ENCODE data around the gene C2CD4D. TPM values are rescaled to one million over a fixed set of nuclear protein-coding genes. Genes with fewer than 3 reads are reported as not detected.

Gene C2CD4D
- total RNA-seq, 1 experiment from 2014 or later: 1.4 TPM

DNA sequence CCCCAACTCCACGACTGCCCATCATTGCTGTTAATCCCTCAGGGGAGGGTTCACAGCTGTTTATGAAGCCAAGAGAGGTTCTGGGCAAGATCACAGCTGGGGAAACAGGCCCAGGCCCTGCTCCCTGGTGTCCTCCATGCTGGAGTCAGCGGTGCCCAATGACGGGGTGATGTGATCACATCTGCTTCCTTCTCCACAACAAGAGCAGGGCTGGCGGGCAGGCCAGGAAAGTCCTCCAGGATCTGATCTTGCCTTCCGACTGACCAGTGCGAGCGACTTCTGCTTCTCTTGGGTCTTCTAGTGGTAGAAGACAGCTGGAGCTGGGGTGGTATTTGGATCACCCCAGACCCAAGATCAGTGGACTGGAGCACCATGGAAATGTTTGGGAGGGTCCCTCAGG, 33.5 kb downstream of the C2CD4D start:
- Histone ChIP-seq H3F3A (ENCODE audit: insufficient read depth, low read depth) (no peaks in the 10 kb centered on the region), H3K27ac (no peak overlapping the region), H4K20me1 (ENCODE audit: insufficient read depth) (no peaks in the 10 kb centered on the region), H3K4me2 (no peak overlapping the region), H3K27me3 (ENCODE audit: insufficient read depth, low read depth) (peaks cover 3% of the 10 kb centered on the region; the same call in 1 of the 2 replicates), H2AFZ (no peak overlapping the region), H3K9me2 (ENCODE audit: insufficient read depth) (no peaks in the 10 kb centered on the region), H3K79me2 (ENCODE audit: low read depth) (no peaks in the 10 kb centered on the region), H3K36me3 (ENCODE audit: low read depth) (no peaks in the 10 kb centered on the region), H3K4me1 (replicated peaks; ENCODE audit: insufficient read depth) (no peaks in the 10 kb centered on the region), H3K4me3 (no peak overlapping the region), H3K9me3 (ENCODE audit: insufficient read depth, low read depth) (no peaks in the 10 kb centered on the region)
- TF ChIP-seq, protein P1, sequence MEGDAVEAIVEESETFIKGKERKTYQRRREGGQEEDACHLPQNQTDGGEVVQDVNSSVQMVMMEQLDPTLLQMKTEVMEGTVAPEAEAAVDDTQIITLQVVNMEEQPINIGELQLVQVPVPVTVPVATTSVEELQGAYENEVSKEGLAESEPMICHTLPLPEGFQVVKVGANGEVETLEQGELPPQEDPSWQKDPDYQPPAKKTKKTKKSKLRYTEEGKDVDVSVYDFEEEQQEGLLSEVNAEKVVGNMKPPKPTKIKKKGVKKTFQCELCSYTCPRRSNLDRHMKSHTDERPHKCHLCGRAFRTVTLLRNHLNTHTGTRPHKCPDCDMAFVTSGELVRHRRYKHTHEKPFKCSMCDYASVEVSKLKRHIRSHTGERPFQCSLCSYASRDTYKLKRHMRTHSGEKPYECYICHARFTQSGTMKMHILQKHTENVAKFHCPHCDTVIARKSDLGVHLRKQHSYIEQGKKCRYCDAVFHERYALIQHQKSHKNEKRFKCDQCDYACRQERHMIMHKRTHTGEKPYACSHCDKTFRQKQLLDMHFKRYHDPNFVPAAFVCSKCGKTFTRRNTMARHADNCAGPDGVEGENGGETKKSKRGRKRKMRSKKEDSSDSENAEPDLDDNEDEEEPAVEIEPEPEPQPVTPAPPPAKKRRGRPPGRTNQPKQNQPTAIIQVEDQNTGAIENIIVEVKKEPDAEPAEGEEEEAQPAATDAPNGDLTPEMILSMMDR (conservative IDR thresholded peaks at IDR 0.05): no peak
- no peak for TF ChIP-seq EZH2 (IDR thresholded peaks at IDR 0.05; ENCODE audit: low read depth)
- intact Hi-C loops (cut with micrococcal nuclease; ENCODE audit: unreplicated experiment): no loop called here
- CTCF ChIA-PET: no interaction called here
- POLR2A ChIA-PET (ENCODE audit: unreplicated experiment): no interaction called here
- no peak for DNase-seq
- no TSS peak for BruUV-seq (replicated peaks)

DNA sequence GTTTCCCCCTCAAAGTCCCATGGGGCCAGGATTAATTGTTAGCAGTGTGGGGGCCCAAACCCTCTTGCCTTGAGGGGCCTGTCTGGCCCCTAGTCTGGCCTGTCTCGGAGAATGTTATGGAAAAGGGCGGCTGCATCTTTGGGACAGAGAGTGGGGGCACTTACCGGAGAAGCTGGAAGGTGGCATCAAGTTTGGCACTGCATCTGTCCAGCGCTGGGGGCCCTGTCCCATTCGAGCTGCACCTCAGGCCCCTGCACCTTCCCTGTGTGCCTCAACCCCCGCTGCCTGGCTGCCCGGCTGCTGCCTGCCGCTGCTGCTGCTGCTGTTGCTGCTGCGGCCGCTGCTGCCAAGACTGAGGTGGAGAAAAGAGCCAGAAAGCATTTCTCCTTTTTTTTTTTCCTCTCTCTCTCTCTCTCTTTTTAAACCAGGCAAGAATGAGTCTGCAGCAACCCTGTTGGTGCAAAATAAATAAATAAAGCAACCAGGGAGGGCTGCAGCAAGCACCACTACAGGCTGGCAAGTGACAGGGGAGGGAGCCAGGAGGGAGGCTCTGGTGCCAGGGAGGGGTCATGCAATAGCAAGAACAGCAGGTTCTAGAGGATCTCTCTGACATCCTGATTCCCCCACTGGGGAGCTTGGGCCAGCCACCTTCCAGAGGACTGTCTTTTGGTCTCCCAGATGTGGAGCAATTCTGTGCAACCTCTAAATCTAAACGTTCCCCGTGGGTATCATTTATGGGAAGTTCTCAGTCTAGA, 34.4 kb downstream of the C2CD4D start, which contains the start of gene LINGO4:
LINGO4 (minus strand) TSS at position 354 of the 755 bp plus-strand sequence. CDS start 2,715 bp downstream, outside the sequence.
- Histone ChIP-seq H3K9me3 (ENCODE audit: insufficient read depth, low read depth) (no peaks in the 10 kb centered on the region), H2AFZ (no peak within 1 kb of the TSS), H4K20me1 (ENCODE audit: insufficient read depth) (no peaks in the 10 kb centered on the region), H3K27me3 (ENCODE audit: insufficient read depth, low read depth) (peaks cover 3% of the 10 kb centered on the region; the same call in 1 of the 2 replicates), H3K27ac (no peak within 1 kb of the TSS), H3F3A (ENCODE audit: insufficient read depth, low read depth) (no peaks in the 10 kb centered on the region), H3K9me2 (ENCODE audit: insufficient read depth) (no peaks in the 10 kb centered on the region), H3K36me3 (ENCODE audit: low read depth) (no peaks in the 10 kb centered on the region), H3K79me2 (ENCODE audit: low read depth) (no peaks in the 10 kb centered on the region), H3K4me3 (no peak within 1 kb of the TSS), H3K4me2 (no peak within 1 kb of the TSS), H3K4me1 (replicated peaks; ENCODE audit: insufficient read depth) (no peaks in the 10 kb centered on the region)
- TF ChIP-seq, protein P1 (conservative IDR thresholded peaks at IDR 0.05): no peak
- no peak for TF ChIP-seq EZH2 (IDR thresholded peaks at IDR 0.05; ENCODE audit: low read depth)
- BruUV-seq (replicated peaks): no TSS peak
- POLR2A ChIA-PET (ENCODE audit: unreplicated experiment): no interaction called here
- no peak for DNase-seq
- CTCF ChIA-PET: no interaction called here
- intact Hi-C loops (cut with micrococcal nuclease; ENCODE audit: unreplicated experiment): no loop called here

DNA sequence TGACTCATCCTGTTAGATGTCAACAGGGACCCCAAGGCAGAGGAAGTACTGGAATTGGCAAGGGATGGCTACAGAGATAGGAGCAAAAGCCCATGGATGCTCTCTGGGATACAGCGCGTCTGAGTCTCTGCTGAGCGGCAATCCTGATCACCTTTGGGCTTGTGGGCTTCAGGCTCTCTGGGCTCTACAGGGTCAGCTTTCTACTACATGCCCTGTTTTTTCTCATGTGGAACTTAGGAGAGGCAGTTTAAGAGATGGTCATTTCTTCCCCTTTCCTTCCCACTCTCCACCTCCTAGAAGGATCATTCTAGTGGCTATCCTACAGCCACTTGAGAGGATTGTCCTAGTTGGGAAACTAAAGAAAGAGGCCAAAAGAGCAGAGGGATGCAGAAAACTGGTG, 35.7 kb downstream of the C2CD4D start:
- no peaks in the 10 kb centered on the region for H3K79me2 ChIP-seq (ENCODE audit: low read depth)
- DNase-seq: no peak
- TF ChIP-seq, protein P1 (conservative IDR thresholded peaks at IDR 0.05): no peak
- no peak for TF ChIP-seq EZH2 (IDR thresholded peaks at IDR 0.05; ENCODE audit: low read depth)
- H3K36me3 ChIP-seq (ENCODE audit: low read depth): no peaks in the 10 kb centered on the region
- intact Hi-C loops (cut with micrococcal nuclease; ENCODE audit: unreplicated experiment): no loop called here
- H3K4me2 ChIP-seq: no peak overlapping the region
- BruUV-seq (replicated peaks): no TSS peak
- H3K4me1 ChIP-seq (replicated peaks; ENCODE audit: insufficient read depth): no peaks in the 10 kb centered on the region
- no peak overlapping the region for H2AFZ ChIP-seq
- H3K9me2 ChIP-seq (ENCODE audit: insufficient read depth): no peaks in the 10 kb centered on the region
- POLR2A ChIA-PET (ENCODE audit: unreplicated experiment): no interaction called here
- H3K9me3 ChIP-seq (ENCODE audit: insufficient read depth, low read depth): no peaks in the 10 kb centered on the region
- CTCF ChIA-PET: interaction anchor here (0.5 kb wide), 1 partner anchor 501 kb away, joined by 8 read pairs; no protein-coding TSS in a partner anchor
- no peak overlapping the region for H3K4me3 ChIP-seq
- H3K27me3 ChIP-seq (ENCODE audit: insufficient read depth, low read depth): peaks cover 3% of the 10 kb centered on the region; the same call in 1 of the 2 replicates
- H3F3A ChIP-seq (ENCODE audit: insufficient read depth, low read depth): no peaks in the 10 kb centered on the region
- no peaks in the 10 kb centered on the region for H4K20me1 ChIP-seq (ENCODE audit: insufficient read depth)
- H3K27ac ChIP-seq: no peak overlapping the region
